D721Med (cell line): ENCODE results near the gene INPP4B.

ENCODE experiments used
- DNase-seq: peaks from one replicate; pipeline ENCODE4 v3.0.0; 2011; ENCODE audit warnings: low spot score; ENCODE audit not compliant: insufficient read length
- FAIRE-seq: peaks from 2 replicates; lab custom pipeline; 2011; peaks lifted over from hg19 to GRCh38; lab: Jason Lieb, UNC
- CTCF ChIP-seq: IDR thresholded peaks from 2 replicates; pipeline ENCODE4 v1.5.1; 2012; ENCODE audit warnings: mild to moderate bottlenecking, control low read depth; ENCODE audit not compliant: insufficient read depth; ENCODE audit errors: missing control alignments

Gene INPP4B

GRCh38 chr4:142540483-142540804 is 305.7 kb downstream of the INPP4B start:
- FAIRE-seq (no peak), DNase-seq (no peak)
- TF ChIP-seq CTCF, result no peak

- FAIRE-seq, result no peak
These were observed 306.2 kb downstream of the INPP4B start for GRCh38 chr4:142539796-142540482.

GRCh38 chr4:142535009-142535408 is 311.1 kb downstream of the INPP4B start:
- FAIRE-seq, result no peak
- DNase-seq, result no peak
- TF ChIP-seq CTCF, result no peak

More at GRCh38 chr4:142539796-142540482, 306.2 kb downstream of the INPP4B start:
- no peak for DNase-seq
- no peak for TF ChIP-seq CTCF

GRCh38 chr4:142532054-142532453 is 314.0 kb downstream of the INPP4B start:
- FAIRE-seq (no peak), DNase-seq (no peak)
- no peak for TF ChIP-seq CTCF

GRCh38 chr4:142530728-142531127 is 315.4 kb downstream of the INPP4B start:
- no peak for TF ChIP-seq CTCF
- FAIRE-seq (no peak), DNase-seq (no peak)

GRCh38 chr4:142528433-142528832 is 317.7 kb downstream of the INPP4B start:
- FAIRE-seq (no peak), DNase-seq (no peak)
- no peak for TF ChIP-seq CTCF

GRCh38 chr4:142523111-142523510 is 323.0 kb downstream of the INPP4B start:
- TF ChIP-seq CTCF, result no peak
- no peak for FAIRE-seq
- DNase-seq, result no peak
